Gastrocnemius medialis (tissue), 4 donors: ENCODE results near the gene PDLIM7. TPM values are rescaled to one million over a fixed set of nuclear protein-coding genes. Genes with fewer than 3 reads are reported as not detected.
"Not testable (repeated sequence)": the region's sequence is repeated elsewhere in the genome, so short reads cannot be mapped to it uniquely, and the experiment has no call there.

Experiments
- ATAC-seq, 2 donors: fragments of 150-250 bp; one replicate each; pipeline ENCODE4 v1.9.1; 2016
- DNase-seq, 2 donors: peaks; one replicate each; pipeline ENCODE4 v3.0.0-alpha.2; 2019
- H3K27ac ChIP-seq, 4 donors: fragments of 200-600 bp; sonication (generic); 1 replicate in 1 of 4; 2 replicates in 3 of 4; pipeline ENCODE4 v1.5.1; 2016 to 2018; ENCODE audit warnings: mild to moderate bottlenecking in 2 of 4, moderate library complexity in 1 of 4
- H3K27me3 ChIP-seq, 3 donors: fragments of 200-600 bp; sonication (generic) in 2 of 3; 1 replicate in 1 of 3; 2 replicates in 2 of 3; pipeline versions ENCODE4 v1.5.1 to v1.6.0; 2016 to 2019; ENCODE audit warnings: mild to moderate bottlenecking in 1 of 3, moderate library complexity in 1 of 3
- H3K36me3 ChIP-seq, 2 donors: fragments of 200-600 bp; sonication (generic) in 1 of 2; one replicate each; pipeline ENCODE4 v1.5.1; 2017 to 2018
- H3K4me1 ChIP-seq, 2 donors: fragments of 200-600 bp; sonication (generic) in 1 of 2; one replicate each; pipeline ENCODE4 v1.5.1; 2016 to 2017; ENCODE audit warnings: mild to moderate bottlenecking in 2 of 2
- H3K4me3 ChIP-seq, 4 donors: fragments of 200-600 bp; sonication (generic) in 3 of 4; 1 replicate in 1 of 4; 2 replicates in 3 of 4; pipeline ENCODE4 v1.5.1; 2016 to 2019; ENCODE audit warnings: mild to moderate bottlenecking in 2 of 4
- H3K9me3 ChIP-seq, 3 donors: fragments of 200-600 bp; sonication (generic) in 2 of 3; 1 replicate in 1 of 3; 2 replicates in 2 of 3; pipeline ENCODE4 v1.5.1; 2016 to 2019
- POLR2A ChIP-seq, 2 donors: fragments of 450-650 bp; IDR thresholded peaks; one replicate each; pipeline ENCODE4 v1.6.1; 2017; ENCODE audit warnings: antibody characterized with exemption in 2 of 2, mild to moderate bottlenecking in 2 of 2, moderate library complexity in 2 of 2
- in situ Hi-C, 4 donors: fragments of 200-750 bp; cut with MboI; loops; one replicate each; pipeline versions ENCODE4 v1.15.0 to v1.8.0; 2017; ENCODE audit warnings: low sequenced_read_pairs in 4 of 4
- intact Hi-C: fragments of 100-400 bp; cut with DNase I; formaldehyde crosslinking; loops from one replicate; pipeline ENCODE4 v1.15.1; 2023; ENCODE audit warnings: low total_unique reads
- total RNA-seq, 4 donors: library from RNA; depleted of rRNA; stranded (reverse); fragments of >200 nt; gene quantifications; one replicate each; pipeline versions ENCODE4 v1.1.0 to v1.2.3, GENCODE V29; 2016
- TF ChIP-seq, protein P1 (sequence below), 5 experiments: fragments of 450-650 bp in 3 of 5; fragments of 200-600 bp in 2 of 5; sonication (generic) in 2 of 5; IDR thresholded peaks in 4 of 5; conservative IDR thresholded peaks in 1 of 5; 1 replicate in 4 of 5; 2 replicates in 1 of 5; pipeline ENCODE4 v1.5.1; 2016 to 2019; ENCODE audit warnings: antibody characterized with exemption in 5 of 5, mild to moderate bottlenecking in 3 of 5, moderate library complexity in 3 of 5

PDLIM7 gene
- total RNA-seq, 4 donors from 2014 or later, result 132 to 244 (median 220) TPM

DNA sequence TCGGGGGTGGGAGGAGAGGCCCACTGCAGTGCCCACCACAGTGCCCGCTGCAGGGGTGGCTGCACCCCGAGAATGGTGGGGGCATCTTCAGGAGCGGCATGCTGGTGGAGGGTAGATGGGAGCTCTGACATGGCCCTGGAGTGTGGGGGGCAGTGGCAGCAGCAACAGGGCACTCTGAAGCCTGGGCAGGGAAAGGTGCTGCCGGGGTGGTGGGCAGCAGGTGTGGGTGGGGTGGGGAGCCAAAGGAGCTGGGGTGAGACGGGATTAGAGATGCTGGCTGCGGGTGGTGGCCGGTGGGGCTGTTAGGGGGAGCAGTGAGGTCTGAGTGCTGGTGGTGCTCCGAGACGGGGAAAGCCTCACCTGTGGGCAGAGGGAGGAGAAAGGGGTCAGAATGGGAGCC, 39.0 kb upstream of the PDLIM7 start:
- intact Hi-C loops, result no loop called here
- in situ Hi-C loops, result no loop called here
- Histone ChIP-seq H3K4me3 (no peak overlapping the region), H3K27ac (peak overlapping the region; percentile 76 to 95 (median 80)), H3K27me3 (no peaks in the 10 kb centered on the region), H3K36me3 (peaks cover 0 to 30% of the 10 kb centered on the region in 2 donors), H3K4me1 (peaks cover 72% of the 10 kb centered on the region in 2 donors), H3K9me3 (no peaks in the 10 kb centered on the region)
- TF ChIP-seq, protein P1, sequence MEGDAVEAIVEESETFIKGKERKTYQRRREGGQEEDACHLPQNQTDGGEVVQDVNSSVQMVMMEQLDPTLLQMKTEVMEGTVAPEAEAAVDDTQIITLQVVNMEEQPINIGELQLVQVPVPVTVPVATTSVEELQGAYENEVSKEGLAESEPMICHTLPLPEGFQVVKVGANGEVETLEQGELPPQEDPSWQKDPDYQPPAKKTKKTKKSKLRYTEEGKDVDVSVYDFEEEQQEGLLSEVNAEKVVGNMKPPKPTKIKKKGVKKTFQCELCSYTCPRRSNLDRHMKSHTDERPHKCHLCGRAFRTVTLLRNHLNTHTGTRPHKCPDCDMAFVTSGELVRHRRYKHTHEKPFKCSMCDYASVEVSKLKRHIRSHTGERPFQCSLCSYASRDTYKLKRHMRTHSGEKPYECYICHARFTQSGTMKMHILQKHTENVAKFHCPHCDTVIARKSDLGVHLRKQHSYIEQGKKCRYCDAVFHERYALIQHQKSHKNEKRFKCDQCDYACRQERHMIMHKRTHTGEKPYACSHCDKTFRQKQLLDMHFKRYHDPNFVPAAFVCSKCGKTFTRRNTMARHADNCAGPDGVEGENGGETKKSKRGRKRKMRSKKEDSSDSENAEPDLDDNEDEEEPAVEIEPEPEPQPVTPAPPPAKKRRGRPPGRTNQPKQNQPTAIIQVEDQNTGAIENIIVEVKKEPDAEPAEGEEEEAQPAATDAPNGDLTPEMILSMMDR (IDR thresholded peaks at IDR 0.05 in 4 of 5, conservative IDR thresholded peaks at IDR 0.05 in 1 of 5), result no peak
- no peak for TF ChIP-seq POLR2A (IDR thresholded peaks at IDR 0.05)
- ATAC-seq (no peak), DNase-seq (no peak)

DNA sequence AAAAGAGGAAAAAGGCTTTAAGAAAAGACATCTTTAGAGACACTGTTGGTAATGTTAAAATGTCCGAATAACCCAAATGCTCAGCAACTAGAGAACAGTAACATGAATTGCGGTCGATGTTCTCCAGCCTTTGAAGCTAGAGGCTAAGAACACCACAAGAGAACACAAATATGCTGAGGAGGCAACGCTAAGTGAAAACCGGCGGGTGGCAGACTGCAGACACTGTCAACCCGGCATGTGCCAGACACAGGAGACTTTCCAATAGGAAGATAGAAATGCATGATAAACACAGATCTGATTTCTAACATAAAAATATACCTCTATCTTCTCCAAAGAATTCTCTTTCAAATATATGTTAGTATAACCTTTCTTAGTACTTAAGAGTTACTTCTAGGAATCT, 37.7 kb upstream of the PDLIM7 start:
- Histone ChIP-seq H3K4me1 (peaks cover 61 to 64% of the 10 kb centered on the region in 2 donors), H3K4me3 (no peak overlapping the region), H3K27ac (peak overlapping the region; percentile 25 to 95 (median 52)), H3K9me3 (no peaks in the 10 kb centered on the region), H3K36me3 (peaks cover 0 to 43% of the 10 kb centered on the region in 2 donors), H3K27me3 (no peaks in the 10 kb centered on the region)
- in situ Hi-C loops (no loop called here), intact Hi-C loops (no loop called here)
- no peak for DNase-seq
- no peak for ATAC-seq
- TF ChIP-seq POLR2A (IDR thresholded peaks at IDR 0.05), result no peak
- TF ChIP-seq, protein P1 (IDR thresholded peaks at IDR 0.05 in 4 of 5, conservative IDR thresholded peaks at IDR 0.05 in 1 of 5), result no peak

DNA sequence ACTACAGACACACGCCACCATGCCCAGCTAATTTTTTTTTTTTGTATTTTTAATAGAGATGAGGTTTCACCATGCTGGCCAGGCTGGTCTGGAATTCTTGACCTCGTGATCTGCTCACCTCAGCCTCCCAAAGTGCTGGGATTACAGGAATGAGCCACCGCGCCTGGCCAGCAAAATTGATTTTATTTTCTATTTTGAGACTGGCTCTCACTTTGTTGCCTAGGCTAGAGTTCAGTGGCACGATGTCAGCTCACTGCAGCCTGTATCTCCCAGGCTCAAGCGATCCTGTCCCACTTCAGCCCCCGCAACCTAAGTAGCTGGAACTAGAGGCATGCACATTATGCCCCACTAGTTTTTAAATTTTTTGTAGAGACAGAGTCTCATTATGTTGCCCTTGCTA, 37.0 kb upstream of the PDLIM7 start:
- peaks cover 0 to 50% of the 10 kb centered on the region in 2 donors for H3K36me3 ChIP-seq
- H3K27me3 ChIP-seq, intact Hi-C loops, ATAC-seq, H3K9me3 ChIP-seq, in situ Hi-C loops, DNase-seq, H3K4me3 ChIP-seq: not testable (repeated sequence)
- H3K4me1 ChIP-seq, result peaks cover 55 to 57% of the 10 kb centered on the region in 2 donors
- H3K27ac ChIP-seq, result peak overlapping the region; percentile 25 to 95 (median 52)

DNA sequence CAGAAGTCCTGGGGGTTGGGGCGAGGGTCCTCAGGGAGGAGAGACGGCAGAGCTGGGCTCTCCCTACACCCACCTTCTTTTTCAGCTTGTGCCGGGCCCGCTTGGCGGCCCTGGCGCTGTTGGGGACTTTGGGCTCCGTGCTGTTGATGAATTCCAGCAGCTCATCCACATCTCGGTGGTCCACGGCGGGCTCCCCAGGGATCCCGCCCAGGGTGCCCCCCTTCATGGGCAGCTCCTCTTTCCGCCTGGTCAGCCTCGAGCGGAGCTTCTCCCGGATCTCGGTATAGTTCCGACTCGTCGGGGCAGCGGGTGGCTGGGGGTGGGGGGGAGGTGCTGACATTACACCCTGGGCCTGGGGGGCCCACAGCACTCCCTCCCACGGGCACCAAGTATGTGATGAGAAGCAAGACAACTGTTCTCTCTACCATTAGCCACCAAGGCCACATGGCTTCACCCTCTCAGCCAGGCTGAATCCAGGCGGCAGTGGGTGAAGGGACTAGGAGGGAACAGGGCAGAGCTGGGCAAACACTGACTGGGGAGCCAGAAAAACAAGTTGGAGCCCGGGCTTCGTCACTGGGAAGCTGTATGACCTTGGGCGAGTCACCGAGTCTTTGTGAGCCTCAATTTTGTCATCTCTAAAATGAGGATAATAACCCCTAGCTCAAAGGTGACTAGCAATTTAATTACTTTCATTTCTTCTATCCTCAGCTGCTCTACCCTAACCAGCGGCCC, 34.0 kb upstream of the PDLIM7 start:
- no peak for DNase-seq
- no peak for ATAC-seq
- TF ChIP-seq, protein P1 (IDR thresholded peaks at IDR 0.05 in 4 of 5, conservative IDR thresholded peaks at IDR 0.05 in 1 of 5), result no peak
- TF ChIP-seq POLR2A (IDR thresholded peaks at IDR 0.05), result no peak
- Histone ChIP-seq H3K27me3 (no peaks in the 10 kb centered on the region), H3K4me1 (peaks cover 26 to 33% of the 10 kb centered on the region in 2 donors), H3K36me3 (peaks cover 0 to 68% of the 10 kb centered on the region in 2 donors), H3K4me3 (no peak overlapping the region), H3K27ac (peak overlapping the region in 1 of 4 donors; percentile 47), H3K9me3 (no peaks in the 10 kb centered on the region)
- intact Hi-C loops, result no loop called here
- in situ Hi-C loops, result no loop called here

DNA sequence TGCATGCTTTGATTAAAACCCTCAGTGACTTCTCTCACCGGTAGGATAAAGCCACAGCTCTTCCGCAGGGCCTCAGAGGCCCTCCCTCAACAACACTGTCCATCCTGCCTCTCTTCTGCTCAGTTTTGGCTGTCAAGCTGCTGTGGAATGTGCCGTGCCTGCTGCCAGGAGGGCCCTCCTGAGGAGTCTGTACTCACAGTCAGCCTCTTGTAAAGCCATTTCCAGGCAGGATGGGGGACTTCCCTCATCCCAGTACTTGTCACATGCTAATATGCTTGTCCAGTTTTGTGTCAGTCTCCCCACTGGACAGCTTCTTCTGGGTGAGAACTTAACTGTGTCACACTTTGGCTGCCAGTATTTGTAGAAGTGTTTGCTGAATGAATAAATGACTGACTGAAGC, 33.2 kb upstream of the PDLIM7 start:
- peaks cover 0 to 69% of the 10 kb centered on the region in 2 donors for H3K36me3 ChIP-seq
- no peak for TF ChIP-seq POLR2A (IDR thresholded peaks at IDR 0.05)
- TF ChIP-seq, protein P1 (IDR thresholded peaks at IDR 0.05 in 4 of 5, conservative IDR thresholded peaks at IDR 0.05 in 1 of 5), result no peak
- intact Hi-C loops, result no loop called here
- H3K4me3 ChIP-seq, result no peak overlapping the region
- H3K9me3 ChIP-seq, result no peaks in the 10 kb centered on the region
- no peaks in the 10 kb centered on the region for H3K27me3 ChIP-seq
- H3K4me1 ChIP-seq, result peaks cover 20 to 33% of the 10 kb centered on the region in 2 donors
- peak overlapping the region in 1 of 4 donors; percentile 47 for H3K27ac ChIP-seq
- ATAC-seq (no peak), DNase-seq (no peak)
- in situ Hi-C loops, result no loop called here
